Calu3 (cell line): ENCODE results near the gene PHF13. TPM values are rescaled to one million over a fixed set of nuclear protein-coding genes. Genes with fewer than 3 reads are reported as not detected.
"Not testable (repeated sequence)": the region's sequence is repeated elsewhere in the genome, so short reads cannot be mapped to it uniquely, and the experiment has no call there.

Experiments used
- BruUV-seq: library from RNA; stranded (reverse); fragments of 400-500 nt; replicated peaks from 2 replicates; lab custom pipeline; 2021; lab: Mats Ljungman, UMichigan
- CTCF ChIA-PET: fragments of 300-600 bp; sonication (Branson Sonifier 250); formaldehyde crosslinking; loops from one replicate; lab custom pipeline; 2022; ENCODE audit warnings: antibody characterized with exemption; lab: Charles Lee
- DNase-seq: peaks from one replicate; pipeline ENCODE4 v3.0.0; 2022
- H3K27ac Mint-ChIP-seq: one replicate; pipeline ENCODE4 v1.8.0; 2022; ENCODE audit warnings: mixed read lengths; ENCODE audit not compliant: unreplicated experiment
- H3K27me3 Mint-ChIP-seq: one replicate; pipeline ENCODE4 v1.8.0; 2022; ENCODE audit warnings: mixed read lengths; ENCODE audit not compliant: unreplicated experiment
- H3K36me3 Mint-ChIP-seq: one replicate; pipeline ENCODE4 v1.8.0; 2022; ENCODE audit warnings: mild to moderate bottlenecking, moderate library complexity, mixed read lengths; ENCODE audit not compliant: insufficient read depth, unreplicated experiment
- H3K4me1 Mint-ChIP-seq: one replicate; pipeline ENCODE4 v1.8.0; 2022; ENCODE audit warnings: mild to moderate bottlenecking, low read depth, mixed read lengths; ENCODE audit not compliant: unreplicated experiment
- H3K4me3 Mint-ChIP-seq: one replicate; pipeline ENCODE4 v1.8.0; 2022; ENCODE audit warnings: mild to moderate bottlenecking, low read depth, moderate library complexity, mixed read lengths; ENCODE audit not compliant: unreplicated experiment
- H3K9me3 Mint-ChIP-seq: one replicate; pipeline ENCODE4 v1.8.0; 2022; ENCODE audit warnings: low read depth, mixed read lengths; ENCODE audit not compliant: unreplicated experiment
- intact Hi-C: fragments of 100-400 bp; cut with micrococcal nuclease; formaldehyde crosslinking; loops from one replicate; pipeline ENCODE4 v1.10.0; 2022; ENCODE audit not compliant: unreplicated experiment
- total RNA-seq: library from RNA; stranded (reverse); gene quantifications from 2 replicates; pipeline ENCODE4 v1.2.3, GENCODE V29; 2022
- TF ChIP-seq, protein P1 (sequence below): fragments of 200-600 bp; IDR thresholded peaks from one replicate; pipeline ENCODE4 v1.8.0; 2022; ENCODE audit warnings: antibody characterized with exemption; ENCODE audit not compliant: unreplicated experiment

PHF13 gene
- total RNA-seq, 1 experiment from 2014 or later, result 14.5 TPM

DNA sequence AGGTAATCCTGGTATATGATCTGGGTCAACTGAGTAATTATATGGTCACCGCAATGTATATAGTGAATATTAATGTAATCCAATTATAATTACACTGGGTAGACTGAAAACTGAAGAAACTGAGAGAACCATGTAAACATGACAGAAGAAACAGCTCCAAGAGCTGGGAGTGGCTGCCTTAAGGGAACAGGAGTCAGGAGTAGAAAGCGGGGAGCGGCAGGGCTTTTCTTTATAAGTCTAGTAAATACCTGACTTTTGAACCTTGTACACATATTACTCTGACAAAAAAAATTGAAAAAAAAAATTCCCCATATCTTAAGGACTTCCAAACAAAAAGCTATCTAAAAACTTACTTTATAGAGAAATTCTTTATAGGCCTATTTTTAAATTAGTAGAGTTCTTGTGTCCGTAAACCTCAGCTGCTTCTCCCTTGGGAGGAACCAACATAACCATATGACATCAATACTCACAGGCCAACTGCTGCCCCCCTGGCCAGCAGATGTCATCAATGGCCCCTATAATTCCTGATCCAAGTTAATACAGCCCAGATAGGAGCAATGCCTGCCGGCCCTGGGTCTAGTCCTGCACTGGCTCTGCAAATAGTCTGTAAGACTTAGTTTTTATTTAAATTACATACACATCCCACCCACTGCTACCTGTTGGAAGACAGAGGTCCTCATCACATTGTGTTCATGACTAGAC, 45.0 kb downstream of the PHF13 start:
- no peak for DNase-seq

DNA sequence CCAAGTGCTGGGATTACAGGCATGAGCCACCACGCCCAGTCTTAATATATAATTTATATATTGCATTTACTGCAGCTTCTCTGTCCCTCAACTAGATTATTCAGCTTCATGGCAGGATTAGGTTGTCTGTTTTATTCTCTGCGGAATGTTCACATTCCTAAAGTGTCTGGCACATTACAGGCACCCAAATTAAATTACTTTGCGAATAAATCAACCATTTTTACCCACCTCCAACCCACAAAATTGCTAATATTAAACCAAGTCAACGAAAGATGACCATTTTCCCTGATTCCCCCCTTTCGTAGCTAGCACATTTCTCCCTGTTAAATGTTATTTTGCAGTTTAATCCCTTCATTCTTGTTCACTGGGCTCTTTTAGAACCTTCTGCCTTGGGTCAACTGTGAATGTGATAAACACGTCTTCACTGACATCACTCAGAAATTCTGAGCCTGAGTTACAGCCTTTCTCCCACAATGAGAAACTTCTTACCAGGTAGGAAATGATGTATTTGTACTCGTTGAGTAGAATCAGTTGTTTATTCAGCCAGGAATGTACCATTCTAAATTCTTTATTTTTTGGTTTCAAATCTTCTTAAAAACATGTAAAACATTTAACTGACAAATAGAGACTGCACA, 47.0 kb downstream of the PHF13 start:
- Mint-ChIP-seq H3K27ac (no peak overlapping the region), H3K9me3 (no peaks in the 10 kb centered on the region), H3K27me3 (no peaks in the 10 kb centered on the region), H3K36me3 (peaks cover 7% of the 10 kb centered on the region), H3K4me1 (no peaks in the 10 kb centered on the region), H3K4me3 (no peak overlapping the region)
- BruUV-seq, result no TSS peak
- intact Hi-C loops, result no loop called here
- no peak for DNase-seq
- CTCF ChIA-PET, result no interaction called here
- TF ChIP-seq, protein P1, sequence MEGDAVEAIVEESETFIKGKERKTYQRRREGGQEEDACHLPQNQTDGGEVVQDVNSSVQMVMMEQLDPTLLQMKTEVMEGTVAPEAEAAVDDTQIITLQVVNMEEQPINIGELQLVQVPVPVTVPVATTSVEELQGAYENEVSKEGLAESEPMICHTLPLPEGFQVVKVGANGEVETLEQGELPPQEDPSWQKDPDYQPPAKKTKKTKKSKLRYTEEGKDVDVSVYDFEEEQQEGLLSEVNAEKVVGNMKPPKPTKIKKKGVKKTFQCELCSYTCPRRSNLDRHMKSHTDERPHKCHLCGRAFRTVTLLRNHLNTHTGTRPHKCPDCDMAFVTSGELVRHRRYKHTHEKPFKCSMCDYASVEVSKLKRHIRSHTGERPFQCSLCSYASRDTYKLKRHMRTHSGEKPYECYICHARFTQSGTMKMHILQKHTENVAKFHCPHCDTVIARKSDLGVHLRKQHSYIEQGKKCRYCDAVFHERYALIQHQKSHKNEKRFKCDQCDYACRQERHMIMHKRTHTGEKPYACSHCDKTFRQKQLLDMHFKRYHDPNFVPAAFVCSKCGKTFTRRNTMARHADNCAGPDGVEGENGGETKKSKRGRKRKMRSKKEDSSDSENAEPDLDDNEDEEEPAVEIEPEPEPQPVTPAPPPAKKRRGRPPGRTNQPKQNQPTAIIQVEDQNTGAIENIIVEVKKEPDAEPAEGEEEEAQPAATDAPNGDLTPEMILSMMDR, result no peak

More for the DNA sequence above, 45.0 kb downstream of the PHF13 start:
- peaks cover 7% of the 10 kb centered on the region for H3K36me3 Mint-ChIP-seq
- H3K27ac Mint-ChIP-seq, result no peak overlapping the region
- intact Hi-C loops, result no loop called here
- H3K4me3 Mint-ChIP-seq, result no peak overlapping the region
- H3K4me1 Mint-ChIP-seq, result no peaks in the 10 kb centered on the region
- TF ChIP-seq, protein P1, result no peak
- CTCF ChIA-PET, result interaction anchor here (0.5 to 0.6 kb wide), 2 partner anchors 158 to 546 kb away, joined by 4 to 6 read pairs; no protein-coding TSS in a partner anchor
- no peaks in the 10 kb centered on the region for H3K9me3 Mint-ChIP-seq
- no peaks in the 10 kb centered on the region for H3K27me3 Mint-ChIP-seq
- no TSS peak for BruUV-seq

DNA sequence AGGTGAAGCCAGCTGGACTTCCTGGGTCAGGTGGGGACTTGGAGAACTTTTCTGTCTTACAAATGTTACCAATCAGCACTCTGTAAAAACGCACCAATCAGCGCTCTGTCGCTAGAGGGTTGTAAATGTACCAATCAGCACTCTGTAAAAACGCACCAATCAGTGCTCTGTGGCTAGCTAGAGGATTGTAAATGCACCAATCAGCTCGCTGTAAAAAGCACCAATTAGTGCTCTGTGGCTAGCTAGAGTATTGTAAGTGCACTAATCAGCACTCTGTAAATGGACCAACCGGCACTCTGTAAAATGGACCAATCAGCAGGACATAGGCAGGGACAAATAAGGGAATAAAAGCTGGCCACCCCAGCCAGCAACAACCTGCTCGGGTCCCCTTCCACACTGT, 48.9 kb downstream of the PHF13 start:
- H3K27me3 Mint-ChIP-seq, DNase-seq, BruUV-seq, H3K4me3 Mint-ChIP-seq, H3K4me1 Mint-ChIP-seq, H3K9me3 Mint-ChIP-seq, H3K27ac Mint-ChIP-seq, H3K36me3 Mint-ChIP-seq, intact Hi-C loops: not testable (repeated sequence)
- CTCF ChIA-PET, result interaction anchor here (0.6 kb wide), 1 partner anchor 14 kb away, joined by 9 read pairs; no protein-coding TSS in a partner anchor

DNA sequence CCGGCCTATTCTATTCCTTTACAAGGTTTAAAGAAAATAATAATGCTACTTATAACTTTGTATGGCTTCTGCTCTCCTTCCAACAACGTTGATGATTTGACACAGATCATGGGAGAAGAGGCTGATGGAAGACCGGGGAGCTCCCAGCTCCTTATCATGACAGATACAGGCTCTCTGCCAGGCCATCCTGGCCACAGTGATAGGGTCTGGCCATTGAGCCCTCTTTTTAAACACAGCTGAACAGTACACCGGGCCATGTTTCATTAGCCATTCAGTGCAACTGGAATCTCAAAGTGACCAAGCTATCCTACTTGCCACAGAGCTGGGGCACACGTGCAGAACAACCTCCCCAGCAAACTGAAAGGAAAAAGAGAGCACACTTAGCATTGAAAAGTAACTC, 53.2 kb downstream of the PHF13 start:
- H3K4me1 Mint-ChIP-seq, result no peaks in the 10 kb centered on the region
- no peaks in the 10 kb centered on the region for H3K9me3 Mint-ChIP-seq
- H3K27me3 Mint-ChIP-seq, result no peaks in the 10 kb centered on the region
- DNase-seq, result no peak
- H3K36me3 Mint-ChIP-seq, result no peaks in the 10 kb centered on the region
- no TSS peak for BruUV-seq
- no peak overlapping the region for H3K4me3 Mint-ChIP-seq
- CTCF ChIA-PET, result no interaction called here
- TF ChIP-seq, protein P1, result no peak
- intact Hi-C loops, result no loop called here
- H3K27ac Mint-ChIP-seq, result no peak overlapping the region
